NCI-H1930 (cell line): ENCODE results near the gene SDK1.

Experiments used
- DNase-seq, 2 experiments: peaks; one replicate each; lab custom pipeline; 2025; lab: John Stamatoyannopoulos, UW

SDK1 gene

DNA sequence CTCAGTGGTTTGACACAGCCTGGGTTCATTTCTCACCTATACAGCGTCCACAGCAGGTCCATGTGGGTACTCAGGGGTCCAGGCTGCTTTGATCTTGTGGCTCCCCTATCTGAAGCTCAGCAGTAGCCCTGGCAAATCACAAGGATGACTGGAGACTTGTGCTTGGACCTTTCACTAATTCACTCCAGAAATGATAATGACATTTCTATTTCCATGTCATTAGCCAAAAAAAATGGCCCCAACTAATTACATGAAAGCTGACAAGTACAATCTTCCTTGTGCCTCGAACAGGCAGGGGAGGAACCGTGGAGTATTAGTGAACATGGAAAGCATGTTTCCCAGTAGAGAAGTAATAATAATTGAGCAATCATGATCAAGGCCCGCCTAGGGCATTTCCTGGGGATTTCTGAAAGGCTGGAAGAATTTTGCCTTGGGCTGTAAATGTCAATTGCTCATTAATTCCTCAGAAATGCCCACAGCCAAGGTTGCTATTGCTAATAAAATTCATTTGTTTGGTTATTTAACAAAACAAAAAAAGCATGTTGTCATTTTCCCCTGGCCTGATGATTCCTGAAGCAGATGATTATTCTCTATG lies 586.1 kb downstream of the SDK1 start:
- no peak for DNase-seq

DNA sequence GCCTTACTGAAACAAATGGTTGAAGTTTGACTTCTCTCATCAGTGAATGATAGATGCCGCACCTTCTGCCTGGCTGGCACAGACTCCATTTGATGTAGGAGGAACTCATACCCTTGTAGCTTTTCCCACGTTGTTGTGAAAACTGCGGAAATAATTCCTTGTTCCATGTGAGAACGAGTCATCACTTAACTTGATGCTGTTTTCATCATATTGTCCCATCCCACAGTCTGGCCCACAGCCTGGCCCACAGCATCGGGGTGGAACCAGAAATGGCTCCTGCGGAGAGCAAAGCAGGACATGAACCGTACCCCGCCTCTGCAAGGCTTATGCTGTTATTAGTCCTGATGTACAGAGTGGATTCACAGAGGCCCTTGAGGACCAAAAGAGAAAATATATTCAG lies 587.0 kb downstream of the SDK1 start:
- DNase-seq, result no peak

DNA sequence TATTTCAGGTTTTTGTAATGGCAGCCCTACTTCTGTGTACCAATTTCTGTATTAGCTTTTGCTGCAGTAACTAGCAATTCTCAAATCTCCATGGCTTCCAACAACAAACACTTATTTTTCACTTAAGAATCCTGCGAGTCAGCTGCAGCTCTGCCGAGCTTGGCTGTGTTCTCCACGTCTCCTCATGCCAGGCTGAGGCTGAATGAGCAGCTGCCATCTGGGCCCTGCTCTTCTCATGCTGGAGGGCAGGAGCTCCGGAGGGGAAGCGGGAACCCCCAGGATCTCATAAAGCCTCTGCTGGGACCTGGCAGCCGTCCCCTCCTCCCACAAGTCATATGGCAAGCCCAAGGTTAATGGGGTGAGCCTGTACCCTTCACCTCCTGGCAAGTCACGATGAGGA lies 591.1 kb downstream of the SDK1 start:
- DNase-seq, result no peak

DNA sequence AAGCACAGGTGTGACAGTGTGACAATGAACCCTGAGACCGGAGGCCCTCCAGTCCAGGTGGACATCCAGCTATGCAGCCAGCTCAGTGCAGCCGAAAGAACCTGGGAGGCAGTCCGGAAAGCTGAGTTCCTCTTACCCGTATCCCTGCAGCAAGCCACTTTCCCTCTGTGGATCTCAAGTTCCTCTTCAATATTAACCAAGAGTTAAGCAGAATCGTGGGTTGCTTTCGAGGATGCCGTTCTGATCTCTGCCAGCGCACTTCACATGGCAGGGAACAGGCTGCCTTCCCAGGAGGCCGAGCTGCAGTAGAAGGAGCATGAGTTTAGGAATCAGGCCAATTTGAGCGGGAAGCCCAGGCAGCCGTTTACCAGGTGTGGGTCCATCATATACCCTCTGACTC lies 591.6 kb downstream of the SDK1 start:
- no peak for DNase-seq

DNA sequence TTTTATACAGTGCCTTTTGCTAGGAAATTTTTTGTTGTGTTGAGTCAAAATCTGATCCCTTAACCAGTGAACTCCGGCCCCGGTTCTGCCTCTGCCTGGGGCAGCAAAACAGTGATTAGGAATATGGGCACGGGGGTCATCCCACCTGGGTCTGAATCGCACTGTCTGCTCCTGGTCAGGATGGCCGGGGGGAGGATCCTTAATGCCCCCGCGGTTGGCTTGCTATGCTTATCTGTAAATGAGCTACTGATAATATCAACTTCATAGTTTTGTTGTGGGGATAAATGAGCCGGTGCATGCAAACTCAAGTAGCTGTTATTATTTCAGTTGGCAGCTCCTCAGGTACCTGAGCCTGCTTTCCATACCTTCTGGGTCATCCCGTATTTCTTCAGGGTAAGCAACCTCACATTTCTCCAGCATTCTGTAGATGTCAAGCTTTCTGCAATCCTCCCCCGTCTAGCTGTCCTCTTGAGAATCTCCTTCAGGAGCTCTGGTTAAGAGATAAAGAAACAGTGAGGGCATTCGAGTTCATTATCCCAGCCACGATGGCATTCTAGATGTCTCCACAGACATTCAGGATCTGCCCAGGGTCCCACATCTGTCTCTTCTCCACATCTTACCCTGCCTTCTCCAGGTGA lies 592.2 kb downstream of the SDK1 start:
- DNase-seq, result no peak

DNA sequence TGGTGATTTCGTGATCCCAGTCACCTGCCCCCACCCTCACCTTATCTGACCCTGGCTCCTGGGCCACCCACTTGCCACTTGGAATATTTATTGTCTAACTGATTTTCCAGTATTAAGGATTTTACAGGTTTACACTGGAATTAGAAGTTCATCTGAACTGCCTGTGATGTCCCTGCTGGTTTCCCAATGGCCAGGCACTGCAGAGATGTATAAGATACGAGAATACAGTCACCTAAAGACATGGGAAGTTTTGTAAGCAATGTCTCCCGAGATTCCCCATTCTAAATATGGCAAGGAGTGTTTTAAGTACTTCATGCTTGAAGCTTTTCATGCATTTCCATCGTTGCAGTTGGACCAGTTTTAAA lies 592.7 kb downstream of the SDK1 start:
- no peak for DNase-seq

DNA sequence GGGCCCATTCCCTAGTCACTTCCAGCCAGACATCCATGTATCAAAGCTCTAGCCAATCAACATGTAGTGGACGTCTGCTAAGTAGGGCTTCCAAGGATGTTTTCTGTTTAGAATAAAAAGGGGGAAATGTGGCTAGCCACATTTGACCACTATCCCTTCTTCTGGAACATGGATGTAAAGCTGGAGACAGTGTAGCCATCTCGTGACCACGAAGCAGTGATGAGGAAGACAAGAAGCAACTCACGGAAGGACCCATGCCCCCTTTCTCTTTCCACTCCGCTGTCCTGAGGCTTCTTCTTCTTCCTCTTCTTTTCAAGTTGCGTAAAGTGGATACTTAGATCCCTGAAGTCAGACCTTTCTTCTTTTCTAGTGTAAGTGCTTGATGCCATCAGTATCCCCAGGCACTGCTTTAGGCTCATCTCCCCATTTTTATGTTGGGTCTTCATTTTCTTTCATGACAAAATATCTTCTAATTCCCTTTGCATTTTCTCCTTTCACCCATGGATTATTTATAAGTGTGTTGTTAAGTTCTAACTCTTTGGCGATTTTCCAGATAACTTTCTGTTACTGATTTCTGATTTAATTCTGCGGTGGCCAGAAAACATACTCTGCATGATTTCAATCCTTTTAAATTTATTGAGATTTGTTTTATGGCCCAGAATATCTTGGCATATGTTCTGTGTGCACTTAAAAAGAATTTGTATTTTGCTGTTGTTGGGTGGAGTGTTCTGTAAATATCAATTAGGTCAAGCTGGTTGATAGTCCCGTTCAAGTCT lies 594.5 kb downstream of the SDK1 start:
- no peak for DNase-seq

DNA sequence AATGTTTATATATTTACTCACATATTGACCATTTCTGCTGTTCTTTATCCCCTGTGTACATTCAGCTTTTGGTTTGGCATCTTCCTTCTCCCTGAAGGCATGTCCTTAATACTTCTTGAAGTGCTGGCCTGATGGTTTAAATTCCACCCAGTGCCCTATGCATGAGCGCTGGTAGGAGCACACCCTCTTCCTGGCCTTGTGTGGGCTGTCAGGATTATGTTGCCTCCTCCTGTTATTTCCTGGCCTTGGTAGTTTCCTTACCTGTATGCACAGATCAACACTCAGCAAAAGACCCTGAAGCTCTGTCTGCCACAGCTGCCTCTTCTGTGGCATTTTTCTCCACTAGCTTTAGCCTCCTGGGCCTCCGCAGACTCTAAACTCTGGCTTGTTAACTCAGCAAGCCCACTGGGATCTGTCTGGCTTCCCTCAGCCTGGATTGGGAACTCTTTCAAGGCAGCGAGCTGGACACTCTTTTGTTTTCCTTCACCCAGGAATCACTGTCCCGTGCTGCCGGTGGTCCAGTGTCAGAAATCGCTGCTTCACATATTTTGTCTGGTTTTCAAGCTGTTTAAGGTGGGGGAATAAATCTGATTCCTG lies 595.2 kb downstream of the SDK1 start:
- DNase-seq, result no peak

DNA sequence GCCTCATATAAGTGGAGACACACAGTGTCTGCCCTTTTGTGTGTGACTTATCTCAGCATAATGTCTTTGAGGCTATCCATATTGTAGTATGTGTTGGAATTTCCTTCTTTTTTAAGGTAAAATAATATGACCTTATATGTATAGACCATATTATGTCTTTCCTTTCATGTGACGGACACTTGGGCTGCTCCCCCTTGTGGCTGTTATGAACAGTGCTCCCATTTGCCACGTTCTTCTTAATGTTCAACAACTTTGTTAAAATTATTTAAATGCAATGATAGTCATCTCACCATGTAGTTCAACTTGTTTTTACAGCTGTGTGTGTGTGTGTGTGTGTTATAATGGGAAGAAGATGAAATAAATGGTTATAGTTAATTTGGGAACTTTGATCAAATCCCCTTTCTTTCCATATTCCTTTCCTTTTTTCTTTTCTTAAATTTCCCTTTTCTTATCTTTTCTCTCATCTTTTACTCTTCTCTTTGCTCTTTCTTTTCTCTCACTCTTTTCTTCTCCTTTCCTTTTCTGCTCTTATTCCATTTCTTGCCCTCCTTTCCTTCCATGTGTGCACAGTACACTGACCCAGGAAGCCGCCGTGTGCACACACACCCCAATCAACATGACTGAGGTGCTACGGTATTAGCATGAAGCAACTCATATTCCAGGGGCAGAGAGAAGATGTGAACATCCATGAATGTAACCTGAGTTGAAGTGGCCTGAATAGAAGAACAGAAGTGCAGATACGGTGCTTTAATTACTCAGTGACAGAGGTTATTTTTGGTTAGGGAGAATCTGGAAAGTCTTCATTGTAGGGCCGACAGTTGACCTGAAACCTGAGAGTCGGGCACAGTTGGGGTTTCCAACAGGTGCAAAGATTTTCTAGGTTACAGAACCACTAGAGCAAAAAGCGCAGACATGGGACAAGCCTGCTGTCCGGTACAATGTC lies 596.6 kb downstream of the SDK1 start:
- peak; percentile 11 to 17 for DNase-seq

DNA sequence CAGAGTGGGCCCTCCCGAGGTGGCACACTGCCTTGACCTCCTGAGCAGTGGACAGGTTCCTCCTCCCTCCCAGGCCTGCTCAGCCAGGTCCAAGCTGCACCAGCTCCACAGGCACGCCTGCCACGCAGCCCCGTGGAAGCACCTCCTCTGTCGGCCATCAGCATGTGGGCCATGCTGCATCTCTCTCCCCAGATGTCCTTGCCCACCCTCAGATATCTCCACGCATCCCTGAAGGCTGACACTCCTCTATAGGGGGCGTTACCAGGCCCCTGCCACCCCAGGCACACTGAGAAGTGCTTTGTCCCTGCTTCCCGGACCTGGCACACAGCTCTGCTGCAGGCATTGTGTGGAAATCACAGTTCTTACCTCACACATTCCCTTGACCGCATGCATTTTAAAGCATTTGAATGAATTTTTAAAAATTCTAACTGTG lies 598.5 kb downstream of the SDK1 start:
- no peak for DNase-seq

DNA sequence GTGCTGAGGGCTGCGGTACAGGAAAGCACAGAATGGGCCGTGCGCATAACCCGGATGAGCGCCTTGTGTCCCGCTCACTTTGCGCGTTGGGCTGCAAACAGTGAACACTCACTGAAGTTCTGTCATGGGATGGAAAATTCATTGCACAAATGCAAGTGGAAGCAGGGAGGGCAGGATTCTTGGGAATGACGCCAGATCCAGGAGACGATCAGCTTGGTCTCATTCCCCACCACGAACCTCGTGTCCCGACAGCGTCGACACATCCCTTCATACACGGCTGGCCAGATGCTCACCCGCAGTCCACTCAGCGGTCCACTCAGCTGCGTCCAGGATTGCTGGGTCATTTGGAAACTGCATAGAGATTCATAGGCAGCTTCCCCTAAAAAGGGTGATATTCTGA lies 607.1 kb downstream of the SDK1 start:
- no peak for DNase-seq

DNA sequence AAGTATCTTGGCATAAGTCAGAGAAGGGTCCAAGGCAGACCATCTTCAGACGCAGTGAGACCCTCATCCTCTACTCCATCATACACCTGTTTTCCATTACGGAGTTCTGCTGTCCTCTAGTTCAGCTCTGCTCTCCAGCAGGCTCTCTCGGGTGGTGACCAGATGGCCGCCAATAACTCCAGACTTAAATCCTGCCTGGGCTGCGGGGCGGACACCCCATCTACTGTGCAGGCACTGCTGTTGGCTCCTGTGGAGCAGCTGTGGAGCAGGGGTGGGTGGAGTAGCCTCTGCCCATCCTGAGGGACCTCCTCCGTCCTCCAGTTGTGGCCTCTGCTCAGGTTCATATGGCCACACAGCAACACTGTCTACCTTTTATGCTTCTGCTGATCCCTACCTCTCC lies 608.1 kb downstream of the SDK1 start:
- no peak for DNase-seq

DNA sequence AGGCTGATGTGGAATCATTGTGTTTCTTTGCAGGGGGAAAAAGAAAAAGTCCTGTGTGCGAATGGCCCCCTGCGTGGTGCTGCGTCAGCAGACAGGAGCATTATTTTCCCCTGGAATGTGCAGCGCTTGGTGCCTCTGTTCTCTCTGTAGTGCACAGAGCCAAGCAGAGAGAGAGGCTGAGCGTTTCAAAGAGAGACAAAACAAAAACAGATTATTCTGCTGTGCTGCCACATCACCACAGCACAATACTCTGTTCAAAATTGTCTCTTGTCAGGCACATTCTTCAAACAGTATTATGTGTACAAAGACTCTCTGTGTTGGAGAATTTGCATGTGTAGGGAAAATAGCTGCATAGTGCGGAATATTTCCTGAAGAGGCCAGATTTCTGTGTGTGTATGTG lies 609.0 kb downstream of the SDK1 start:
- DNase-seq, result no peak

DNA sequence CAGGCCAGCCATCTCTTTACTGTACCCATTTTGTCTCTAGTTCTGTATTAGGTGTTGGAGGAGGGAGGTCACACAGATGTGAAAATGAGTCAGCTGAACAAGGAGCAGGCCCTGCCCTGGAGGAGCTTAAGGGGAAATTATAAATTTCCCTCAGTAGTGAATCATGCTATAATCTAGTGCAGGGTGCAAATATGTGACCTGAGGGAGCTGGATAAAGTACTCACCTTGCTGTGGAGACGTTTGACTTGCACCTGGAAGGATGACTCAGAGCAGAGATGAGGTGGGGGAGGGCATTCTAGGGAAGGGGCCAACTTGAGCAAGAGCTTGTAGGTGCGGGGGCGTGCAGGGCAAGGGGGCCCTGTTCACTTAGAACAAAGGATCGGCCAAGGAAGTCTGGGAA lies 610.6 kb downstream of the SDK1 start:
- DNase-seq, result no peak

DNA sequence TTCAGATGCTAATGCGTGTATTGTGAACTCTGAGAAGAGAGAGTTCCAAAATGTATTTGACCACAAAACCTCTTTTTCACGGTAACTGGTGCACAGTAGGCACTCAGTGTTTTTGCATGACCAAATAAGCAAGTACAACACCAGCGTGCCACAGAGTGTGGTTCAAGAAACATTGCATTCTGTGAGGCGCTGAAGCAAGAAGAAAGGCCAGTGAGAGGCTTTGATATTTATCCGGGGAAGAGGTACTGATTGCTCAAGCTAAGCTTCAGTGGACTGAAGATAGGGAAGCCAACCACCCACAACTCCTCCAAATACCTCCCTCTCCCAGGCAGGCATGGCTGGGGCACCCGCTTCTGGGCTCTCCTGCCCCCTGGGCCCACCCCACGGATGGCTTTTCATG lies 611.2 kb downstream of the SDK1 start:
- DNase-seq, result no peak

DNA sequence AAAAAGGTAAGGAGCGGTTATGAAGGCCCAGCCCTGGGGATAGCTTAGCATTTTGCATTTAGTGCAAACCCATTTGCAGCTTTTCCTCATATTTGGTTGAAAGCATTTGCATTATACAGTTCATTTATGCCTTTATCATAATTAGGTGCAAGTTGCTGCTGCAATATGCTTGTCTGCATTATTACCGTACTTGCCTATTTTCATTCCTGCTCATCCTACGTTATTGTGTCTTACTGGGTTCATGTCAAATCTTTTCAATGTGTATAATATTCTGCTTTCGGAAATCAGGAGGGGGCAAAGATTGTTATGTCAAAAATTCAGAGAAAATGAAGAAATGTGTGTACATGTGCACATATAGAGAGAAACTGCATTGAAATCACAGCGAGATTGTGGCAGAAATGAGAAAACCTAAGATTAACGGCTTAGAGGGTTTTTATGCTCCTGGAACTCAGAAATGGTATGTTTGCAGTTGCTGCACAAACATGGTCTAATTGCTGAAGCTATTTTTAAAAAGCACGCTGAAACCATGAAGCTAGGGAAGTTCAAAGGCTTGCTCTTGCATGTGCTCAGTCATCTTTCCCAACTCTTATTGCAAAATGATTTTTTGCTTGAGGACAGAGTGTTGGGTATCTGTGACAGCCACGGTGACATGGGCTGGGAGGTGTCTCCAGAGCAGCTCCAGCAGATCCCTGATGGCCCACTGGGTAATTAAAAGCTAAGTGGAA lies 613.2 kb downstream of the SDK1 start:
- no peak for DNase-seq

DNA sequence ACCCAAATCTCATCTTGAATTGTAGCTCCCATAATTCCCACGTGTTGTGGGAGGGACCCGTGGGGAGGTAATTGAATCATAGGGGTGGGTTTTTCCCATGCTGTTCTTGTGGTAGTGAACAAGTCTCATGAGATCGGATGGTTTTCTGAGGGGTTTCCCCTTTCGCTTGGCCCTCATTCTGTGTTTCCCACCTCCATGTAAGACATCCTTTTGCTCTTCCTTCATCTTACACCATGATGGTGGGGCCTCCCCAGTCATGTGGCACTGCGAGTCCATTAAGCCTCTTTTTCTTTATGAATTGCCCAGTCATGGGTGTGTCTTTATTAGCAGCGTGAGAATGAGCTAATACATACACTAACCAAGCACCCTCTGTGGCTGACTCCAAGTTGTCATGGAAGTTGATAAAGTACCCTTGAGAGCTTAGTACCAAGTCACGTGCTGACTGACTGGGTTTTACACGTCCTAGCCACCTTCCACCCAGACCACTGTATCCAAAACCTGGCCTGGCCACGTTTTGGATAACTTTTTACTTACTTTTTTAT lies 614.4 kb downstream of the SDK1 start:
- no peak for DNase-seq

DNA sequence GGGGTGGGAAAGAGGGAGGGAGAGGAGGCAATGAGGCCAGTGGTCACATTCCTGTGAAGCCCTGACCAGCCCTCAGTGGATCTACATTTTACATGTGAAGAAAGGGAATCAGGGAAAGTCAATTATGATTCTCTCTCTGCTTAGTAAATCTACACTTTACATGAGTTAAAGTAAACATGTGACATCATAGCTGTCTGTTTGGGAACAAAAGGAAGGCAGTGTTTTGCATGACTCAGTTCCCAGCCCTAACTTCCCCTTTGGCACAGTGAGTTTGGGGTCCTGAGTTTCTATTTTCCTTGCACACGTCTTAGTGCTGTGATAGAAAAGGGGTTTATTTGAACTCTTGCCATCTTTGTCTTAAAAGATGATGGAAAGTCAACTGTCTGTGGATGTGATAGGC lies 615.1 kb downstream of the SDK1 start:
- DNase-seq, result no peak

DNA sequence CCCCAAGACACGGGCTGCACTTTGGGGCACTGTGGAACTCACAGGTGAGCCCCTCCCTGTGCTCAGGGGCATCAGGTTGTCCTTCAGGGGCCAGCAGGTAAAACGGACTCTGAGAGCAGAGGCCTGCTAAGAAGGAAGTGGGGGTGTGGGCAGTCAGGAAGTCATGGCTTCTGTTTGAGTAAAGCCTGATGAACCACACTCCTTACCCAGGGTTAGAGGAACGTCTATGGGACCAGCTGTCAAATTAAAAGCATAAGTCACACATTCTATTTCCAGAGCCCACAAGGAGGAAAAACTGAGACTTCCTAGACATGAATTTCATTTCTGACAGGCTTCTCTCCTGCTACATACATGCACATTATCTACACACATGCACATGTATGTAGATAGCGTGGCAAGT lies 616.4 kb downstream of the SDK1 start:
- DNase-seq, result no peak

DNA sequence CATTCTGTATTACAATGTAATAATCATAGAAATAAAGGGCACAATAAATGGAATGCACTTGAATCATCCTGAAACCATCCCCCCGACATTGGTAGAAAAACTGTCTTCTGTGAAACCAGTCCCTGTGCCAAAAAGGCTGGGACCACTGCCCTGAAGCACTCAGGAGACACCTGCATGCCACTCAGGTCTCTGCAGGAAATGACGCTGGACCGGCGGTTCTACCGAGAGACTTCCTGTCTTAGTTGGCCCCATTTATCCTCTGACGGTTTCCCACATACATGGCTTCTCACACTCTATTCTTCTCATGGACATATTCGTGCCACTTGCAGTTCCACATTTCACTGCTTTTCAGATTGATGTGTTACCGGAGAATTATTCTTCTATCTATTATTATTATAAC lies 617.5 kb downstream of the SDK1 start:
- DNase-seq, result no peak

DNA sequence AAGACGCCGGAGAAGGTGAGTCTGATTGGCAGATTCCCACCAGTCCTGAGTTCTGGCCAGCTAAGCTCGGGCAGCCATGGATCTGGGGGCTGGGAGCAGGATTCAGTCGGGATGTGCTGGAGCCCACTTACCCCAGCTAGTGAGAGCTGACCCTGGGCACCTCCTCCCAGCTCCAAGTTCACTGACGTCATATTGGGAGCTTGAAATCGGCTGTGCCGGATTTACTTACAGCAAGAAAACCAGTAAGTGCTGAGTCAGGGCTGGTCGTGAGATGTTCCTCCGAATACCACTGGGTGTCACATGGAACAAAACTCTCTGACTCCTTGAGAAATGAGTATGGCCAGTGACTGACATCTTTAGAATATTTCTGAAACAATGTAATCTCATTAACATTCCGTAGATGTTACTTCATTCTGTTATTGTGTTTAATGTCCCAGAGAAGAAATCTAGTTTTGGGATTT lies 621.2 kb downstream of the SDK1 start:
- no peak for DNase-seq
